ENCODE measurements around the gene FCRLA. TPM values are rescaled to one million over a fixed set of nuclear protein-coding genes. Genes with fewer than 3 reads are reported as not detected.

The FCRLA gene
- total RNA-seq, 1 experiment from 2014 or later, result 0.15 TPM

GRCh38 chr1:161749509-161750407 is 42.7 kb downstream of the FCRLA start, which contains the start of gene DUSP12:
TSS of gene DUSP12 (plus strand) at chr1:161749786. CDS start at chr1:161749802, 16 bp downstream.
- POLR2A ChIA-PET, result interaction anchor here (0.5 to 1.4 kb wide), 5 partner anchors 11 to 274 kb away, joined by 3 to 10 read pairs (median 4); partner anchors contain the start of gene OLFML2B
- Mint-ChIP-seq H3K27me3 (ENCODE audit: low read depth) (peaks cover 9% of the 10 kb centered on the region), H3K4me1 (peaks cover 15% of the 10 kb centered on the region), H3K36me3 (peaks cover 33% of the 10 kb centered on the region), H3K27ac (peak within 1 kb of the TSS; percentile 99), H3K9me3 (peaks cover 4% of the 10 kb centered on the region), H3K4me3 (peak within 1 kb of the TSS; percentile 99)
- CTCF ChIA-PET, result interaction anchor here (0.6 to 2.0 kb wide), 9 partner anchors 8 to 287 kb away, joined by 3 to 19 read pairs (median 6); no protein-coding TSS in a partner anchor
- peak; percentile 95 for DNase-seq (ENCODE audit: low spot score)
- peak; percentile 97 for ATAC-seq
- peak; percentile 71 for TF ChIP-seq PRDM15 (CRISPR knock-in tag; IDR thresholded peaks at IDR 0.05)
- TF ChIP-seq GABPB1 (CRISPR knock-in tag; IDR thresholded peaks at IDR 0.05), result peak; percentile 43; the same call in 1 of the 2 replicates
- no peak for TF ChIP-seq AR (CRISPR knock-in tag; IDR thresholded peaks at IDR 0.05)
- TF ChIP-seq, protein P1, sequence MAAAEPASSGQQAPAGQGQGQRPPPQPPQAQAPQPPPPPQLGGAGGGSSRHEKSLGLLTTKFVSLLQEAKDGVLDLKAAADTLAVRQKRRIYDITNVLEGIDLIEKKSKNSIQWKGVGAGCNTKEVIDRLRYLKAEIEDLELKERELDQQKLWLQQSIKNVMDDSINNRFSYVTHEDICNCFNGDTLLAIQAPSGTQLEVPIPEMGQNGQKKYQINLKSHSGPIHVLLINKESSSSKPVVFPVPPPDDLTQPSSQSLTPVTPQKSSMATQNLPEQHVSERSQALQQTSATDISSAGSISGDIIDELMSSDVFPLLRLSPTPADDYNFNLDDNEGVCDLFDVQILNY (CRISPR knock-in tag; IDR thresholded peaks at IDR 0.05), result peak; percentile 78
- peak; percentile 13; the same call in 1 of the 2 replicates for TF ChIP-seq TEAD1 (CRISPR knock-in tag; IDR thresholded peaks at IDR 0.05)
- TF ChIP-seq STAT6 (CRISPR knock-in tag; conservative IDR thresholded peaks at IDR 0.05; ENCODE audit: low read depth), result no peak
- TF ChIP-seq NFE2L1 (CRISPR knock-in tag; IDR thresholded peaks at IDR 0.05), result peak; percentile 80; the same call in 1 of the 2 replicates
- TF ChIP-seq, protein P2, sequence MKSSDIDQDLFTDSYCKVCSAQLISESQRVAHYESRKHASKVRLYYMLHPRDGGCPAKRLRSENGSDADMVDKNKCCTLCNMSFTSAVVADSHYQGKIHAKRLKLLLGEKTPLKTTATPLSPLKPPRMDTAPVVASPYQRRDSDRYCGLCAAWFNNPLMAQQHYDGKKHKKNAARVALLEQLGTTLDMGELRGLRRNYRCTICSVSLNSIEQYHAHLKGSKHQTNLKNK (CRISPR knock-in tag; IDR thresholded peaks at IDR 0.05), result no peak
- TF ChIP-seq, protein P3, sequence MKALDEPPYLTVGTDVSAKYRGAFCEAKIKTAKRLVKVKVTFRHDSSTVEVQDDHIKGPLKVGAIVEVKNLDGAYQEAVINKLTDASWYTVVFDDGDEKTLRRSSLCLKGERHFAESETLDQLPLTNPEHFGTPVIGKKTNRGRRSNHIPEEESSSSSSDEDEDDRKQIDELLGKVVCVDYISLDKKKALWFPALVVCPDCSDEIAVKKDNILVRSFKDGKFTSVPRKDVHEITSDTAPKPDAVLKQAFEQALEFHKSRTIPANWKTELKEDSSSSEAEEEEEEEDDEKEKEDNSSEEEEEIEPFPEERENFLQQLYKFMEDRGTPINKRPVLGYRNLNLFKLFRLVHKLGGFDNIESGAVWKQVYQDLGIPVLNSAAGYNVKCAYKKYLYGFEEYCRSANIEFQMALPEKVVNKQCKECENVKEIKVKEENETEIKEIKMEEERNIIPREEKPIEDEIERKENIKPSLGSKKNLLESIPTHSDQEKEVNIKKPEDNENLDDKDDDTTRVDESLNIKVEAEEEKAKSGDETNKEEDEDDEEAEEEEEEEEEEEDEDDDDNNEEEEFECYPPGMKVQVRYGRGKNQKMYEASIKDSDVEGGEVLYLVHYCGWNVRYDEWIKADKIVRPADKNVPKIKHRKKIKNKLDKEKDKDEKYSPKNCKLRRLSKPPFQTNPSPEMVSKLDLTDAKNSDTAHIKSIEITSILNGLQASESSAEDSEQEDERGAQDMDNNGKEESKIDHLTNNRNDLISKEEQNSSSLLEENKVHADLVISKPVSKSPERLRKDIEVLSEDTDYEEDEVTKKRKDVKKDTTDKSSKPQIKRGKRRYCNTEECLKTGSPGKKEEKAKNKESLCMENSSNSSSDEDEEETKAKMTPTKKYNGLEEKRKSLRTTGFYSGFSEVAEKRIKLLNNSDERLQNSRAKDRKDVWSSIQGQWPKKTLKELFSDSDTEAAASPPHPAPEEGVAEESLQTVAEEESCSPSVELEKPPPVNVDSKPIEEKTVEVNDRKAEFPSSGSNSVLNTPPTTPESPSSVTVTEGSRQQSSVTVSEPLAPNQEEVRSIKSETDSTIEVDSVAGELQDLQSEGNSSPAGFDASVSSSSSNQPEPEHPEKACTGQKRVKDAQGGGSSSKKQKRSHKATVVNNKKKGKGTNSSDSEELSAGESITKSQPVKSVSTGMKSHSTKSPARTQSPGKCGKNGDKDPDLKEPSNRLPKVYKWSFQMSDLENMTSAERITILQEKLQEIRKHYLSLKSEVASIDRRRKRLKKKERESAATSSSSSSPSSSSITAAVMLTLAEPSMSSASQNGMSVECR (CRISPR knock-in tag; IDR thresholded peaks at IDR 0.05; ENCODE audit: borderline replicate concordance), result peak; percentile 93; the same call in 1 of the 2 replicates
- peak; percentile 55; the same call in 1 of the 2 replicates for TF ChIP-seq KAT7 (CRISPR knock-in tag; IDR thresholded peaks at IDR 0.05; ENCODE audit: borderline replicate concordance)
- TF ChIP-seq ETV6 (CRISPR knock-in tag; IDR thresholded peaks at IDR 0.05), result peak; percentile 28; the same call in 1 of the 2 replicates
- TF ChIP-seq EMX1 (CRISPR knock-in tag; IDR thresholded peaks at IDR 0.05), result 0 out of 2 replicates have a peak, but pooled peaks have one; percentile 10
- TF ChIP-seq SOX15 (CRISPR knock-in tag; IDR thresholded peaks at IDR 0.05), result no peak
- no peak for TF ChIP-seq RELA (CRISPR knock-in tag; IDR thresholded peaks at IDR 0.05; ENCODE audit: borderline replicate concordance)
- no peak for TF ChIP-seq ZNF317 (CRISPR knock-in tag; IDR thresholded peaks at IDR 0.05; ENCODE audit: borderline replicate concordance, low read depth)
- TF ChIP-seq PREB (CRISPR knock-in tag; IDR thresholded peaks at IDR 0.05; ENCODE audit: borderline replicate concordance), result 0 out of 2 replicates have a peak, but pooled peaks have one; percentile 30
